HG03565 (cell line): ENCODE measurements around the gene CFAP221.

Experiments used
- ATAC-seq: cut with Tn5 transposase; IDR thresholded peaks from one replicate; pipeline ENCODE4 v1.9.1; 2021; ENCODE audit warnings: mild to moderate bottlenecking, moderate library complexity; ENCODE audit not compliant: unreplicated experiment

Gene CFAP221

DNA sequence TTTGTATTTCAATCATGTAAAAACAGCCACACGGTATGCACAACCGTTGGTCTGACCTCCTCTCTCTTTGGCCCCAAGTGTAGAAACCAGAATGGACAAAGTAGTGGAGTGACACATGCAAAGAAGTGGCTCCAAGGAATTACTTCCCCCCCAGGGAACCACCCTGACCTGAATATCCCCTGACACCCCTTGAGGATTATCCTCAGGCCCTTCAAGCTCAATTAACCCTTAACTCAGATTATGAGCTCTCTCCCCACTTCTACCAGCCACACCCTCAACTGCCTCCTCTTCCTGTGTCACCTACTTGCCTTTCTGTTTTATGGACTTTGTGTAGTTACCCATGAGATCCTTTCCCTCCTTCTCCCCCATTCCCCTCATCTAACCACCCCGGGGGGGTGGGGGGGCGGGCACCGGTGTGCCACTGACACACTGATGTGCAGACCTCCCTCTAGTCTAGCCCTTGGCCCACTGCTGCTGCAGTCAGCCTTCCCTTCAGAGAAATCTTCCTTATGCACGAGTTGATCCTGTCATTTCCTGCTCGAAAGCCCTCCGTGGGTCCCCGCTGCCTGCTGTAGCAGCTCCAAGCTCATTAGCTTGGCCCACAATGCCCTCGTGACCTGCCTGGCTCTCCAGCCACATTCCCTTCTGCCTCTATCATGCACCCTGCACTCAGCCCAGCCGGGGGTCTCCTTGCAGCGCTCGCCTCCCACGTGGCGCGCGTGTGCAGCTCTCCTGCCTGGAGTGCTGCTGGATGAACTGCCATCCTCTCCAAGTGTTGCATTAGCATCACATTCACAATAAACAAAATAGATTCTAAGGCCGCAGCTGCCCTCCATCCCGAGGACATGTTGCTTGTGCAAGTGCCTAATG is 94.7 kb downstream of the CFAP221 start:
- no peak for ATAC-seq

DNA sequence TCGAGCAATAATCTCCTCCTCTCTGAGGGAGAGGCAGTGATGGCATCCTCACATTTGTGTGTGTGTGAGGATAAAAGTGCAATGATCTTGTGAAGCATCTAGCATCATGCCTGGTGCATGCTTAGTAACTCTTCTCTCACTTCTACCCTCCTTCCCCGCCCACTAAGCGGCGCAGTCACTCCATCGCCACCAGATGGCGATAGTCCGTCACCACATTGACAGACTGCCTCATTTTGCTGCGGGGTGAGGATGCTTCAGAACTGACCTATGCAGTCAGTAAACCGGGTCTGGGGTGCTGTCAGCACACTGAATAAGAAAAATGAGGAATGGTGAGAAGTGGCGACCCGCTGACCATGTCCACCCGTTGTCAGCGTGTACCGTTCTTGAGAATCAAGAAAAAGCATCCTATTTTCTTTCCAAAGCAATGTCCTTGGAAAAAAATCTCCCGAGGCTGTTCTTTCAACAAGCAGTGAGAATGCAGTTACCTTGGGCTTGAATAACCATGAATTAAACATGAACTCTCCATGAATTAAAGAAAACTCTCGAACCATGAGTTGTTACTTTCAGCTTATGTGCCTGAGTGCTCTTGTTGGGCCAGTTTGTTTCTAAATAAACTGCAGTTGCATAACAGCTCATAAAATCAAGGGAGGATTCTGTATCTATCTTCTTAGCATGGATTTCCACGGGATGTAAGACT is 97.5 kb downstream of the CFAP221 start:
- ATAC-seq = peak; percentile 98

DNA sequence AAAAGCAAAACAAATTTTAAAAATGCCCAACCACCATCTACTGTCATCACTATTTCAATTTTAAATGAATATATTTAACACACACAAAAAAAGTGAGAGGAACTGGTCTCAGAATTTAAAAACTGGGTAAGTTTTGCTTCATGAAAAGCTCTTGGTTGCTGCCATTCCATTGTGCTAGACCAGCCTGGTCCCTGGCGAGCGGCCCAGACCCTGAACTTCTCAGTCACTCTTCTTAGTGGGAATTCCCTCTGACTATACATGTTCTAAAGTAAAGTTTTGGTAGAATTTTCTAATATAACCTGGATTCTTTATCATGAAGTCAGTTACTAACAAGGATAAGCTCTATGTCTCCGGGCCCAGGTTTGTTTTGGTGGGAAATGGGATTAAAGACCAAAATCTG is 99.9 kb downstream of the CFAP221 start:
- ATAC-seq = no peak

DNA sequence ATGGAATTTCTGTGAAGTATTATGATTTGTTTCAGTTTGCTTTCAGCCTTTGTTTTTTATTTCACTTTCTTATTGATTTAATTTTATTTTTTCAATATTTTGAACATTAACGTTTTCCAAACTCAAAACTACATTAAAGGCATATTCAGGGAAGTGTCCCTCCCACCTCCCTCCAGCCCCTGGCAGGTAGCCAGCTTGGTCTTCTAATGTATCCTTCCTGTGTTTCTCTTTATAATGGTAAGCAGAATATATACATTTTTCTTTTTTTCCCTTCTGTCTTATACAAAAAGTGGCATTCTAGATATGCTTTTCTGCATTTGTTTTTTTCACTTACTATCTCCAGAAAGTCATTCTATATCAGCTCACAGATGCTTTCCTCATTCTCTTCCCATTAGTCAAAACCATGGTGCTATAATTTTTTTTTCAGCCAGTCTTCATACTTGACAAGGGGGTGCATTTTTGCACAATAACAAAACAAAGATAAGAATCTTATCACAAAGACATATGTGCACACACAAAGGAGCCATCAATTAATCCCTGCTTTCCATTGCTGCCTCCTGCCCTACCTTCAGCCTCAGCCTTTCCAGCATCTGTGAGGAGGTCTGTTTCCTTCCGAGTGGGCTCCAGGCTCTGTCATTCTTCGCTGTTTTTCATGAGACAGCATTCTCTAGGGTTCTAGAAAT is 101.1 kb downstream of the CFAP221 start:
- ATAC-seq = no peak

DNA sequence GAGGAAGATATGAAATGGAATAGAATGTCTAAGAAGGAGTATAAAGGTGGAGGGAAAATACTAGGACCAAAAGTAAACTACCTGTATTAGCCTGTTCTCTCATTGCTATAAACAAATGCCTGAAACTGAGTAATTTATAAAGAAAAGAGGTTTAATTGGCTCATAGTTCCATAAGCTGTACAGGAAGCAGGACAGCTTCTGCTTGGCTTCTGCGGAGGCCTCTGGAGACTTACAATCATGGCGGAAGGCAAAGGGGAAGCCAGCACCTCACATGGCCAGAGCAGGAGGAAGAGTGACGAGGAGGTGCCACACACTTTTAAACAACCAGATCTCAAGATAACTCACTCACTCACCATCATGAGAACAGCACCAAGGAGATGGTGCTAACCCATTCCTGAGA is 101.9 kb downstream of the CFAP221 start:
- ATAC-seq = no peak

DNA sequence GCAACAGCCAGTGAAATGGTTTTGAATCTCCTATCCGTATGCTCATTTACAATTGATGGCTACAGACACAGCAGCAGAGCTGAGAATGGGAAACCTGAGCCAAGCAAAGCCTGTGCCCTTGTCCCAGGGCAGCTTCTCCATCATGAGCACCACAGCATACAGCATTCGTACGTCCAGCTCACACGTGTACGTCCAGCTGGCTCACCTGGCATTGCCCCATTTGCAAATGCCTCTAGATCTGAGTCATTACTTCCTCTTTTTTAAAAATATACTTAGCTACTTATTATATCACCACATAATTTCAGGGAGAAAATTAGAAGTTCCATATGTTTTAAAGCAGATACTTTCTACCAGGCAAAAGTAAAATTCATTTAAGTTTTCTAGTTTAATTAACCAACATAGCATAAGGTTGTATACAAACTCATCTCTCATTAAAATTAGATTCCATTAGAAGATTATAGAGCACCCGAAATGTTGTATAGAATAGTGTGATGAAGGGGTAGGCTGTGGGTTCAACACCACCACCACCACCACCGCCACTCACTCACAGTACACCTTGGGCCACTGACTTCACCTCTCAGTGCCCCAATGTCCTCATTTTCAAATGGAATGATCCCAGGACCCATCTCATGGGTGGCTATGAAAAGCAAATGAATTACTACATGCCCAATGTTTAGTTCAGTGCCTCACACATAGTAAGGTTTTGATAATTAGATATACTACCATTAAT is 103.4 kb downstream of the CFAP221 start:
- ATAC-seq = peak; percentile 86

DNA sequence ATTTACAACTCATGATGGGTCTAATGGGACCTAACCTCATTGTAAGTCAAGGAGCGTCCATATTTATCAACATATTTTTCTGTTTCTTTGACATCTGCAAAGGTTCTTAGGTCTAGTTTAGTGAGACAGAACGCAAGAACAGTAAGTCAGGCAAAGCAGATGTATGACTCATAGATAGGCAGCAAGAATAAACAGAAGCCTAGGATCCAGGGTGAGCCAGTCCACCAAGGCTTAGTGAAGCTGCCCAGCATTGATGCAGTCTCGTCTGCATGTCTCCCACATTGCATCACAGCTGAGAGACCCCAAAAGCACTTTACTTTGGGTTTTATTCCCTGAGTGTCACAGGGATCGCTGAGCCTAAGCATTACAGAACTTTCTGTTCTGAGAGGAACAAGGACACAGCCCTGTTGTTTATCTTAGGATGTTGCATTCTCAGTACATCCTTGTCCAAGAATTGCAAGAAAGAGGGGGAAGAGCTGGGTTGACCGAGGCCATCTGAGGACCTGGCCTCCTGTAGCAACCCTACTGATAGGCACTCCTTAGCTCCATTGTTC is 105.2 kb downstream of the CFAP221 start:
- ATAC-seq = no peak

DNA sequence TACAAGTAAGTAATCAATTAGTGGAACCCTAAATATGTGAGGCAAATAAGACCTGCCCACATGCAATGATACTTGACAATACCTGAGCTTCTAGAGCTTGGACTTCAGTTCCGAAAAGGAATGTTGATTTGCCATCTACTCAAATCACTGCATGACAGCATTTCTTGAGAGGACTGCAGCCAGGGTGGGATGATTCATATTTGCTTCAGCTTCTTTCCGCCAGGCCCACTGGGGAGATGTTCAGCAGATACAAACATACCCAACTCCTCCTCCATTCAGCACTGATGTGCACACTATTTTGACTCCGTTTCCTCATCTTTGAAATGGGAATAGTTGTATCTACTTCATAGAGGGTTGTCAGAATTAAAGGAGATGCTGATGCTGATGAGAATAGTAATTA is 106.0 kb downstream of the CFAP221 start:
- ATAC-seq = no peak

DNA sequence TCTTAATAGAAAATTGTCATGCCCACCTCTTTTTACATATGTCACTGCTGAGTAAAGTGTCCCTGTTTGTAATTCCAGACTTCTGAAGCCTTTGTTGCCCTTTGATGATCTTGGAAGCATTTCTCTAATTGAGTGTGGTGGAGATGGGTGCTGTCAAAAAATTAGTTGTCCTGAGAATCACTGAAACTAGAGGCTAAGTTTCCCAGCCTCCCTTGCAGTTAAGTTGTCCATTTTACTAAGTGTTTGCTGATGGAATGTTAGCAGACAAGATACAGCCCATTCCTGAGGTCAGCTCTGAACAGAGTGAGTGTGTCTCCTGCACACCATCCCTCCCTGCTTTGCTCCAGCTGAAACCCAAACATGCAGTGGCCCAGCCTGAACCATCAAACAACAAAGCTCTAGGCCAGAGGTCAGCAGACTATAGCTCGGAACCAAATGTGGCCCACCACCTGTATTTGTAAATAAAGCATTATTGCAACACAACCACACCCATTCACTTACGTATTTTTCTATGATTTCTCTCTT is 106.7 kb downstream of the CFAP221 start:
- no peak for ATAC-seq

DNA sequence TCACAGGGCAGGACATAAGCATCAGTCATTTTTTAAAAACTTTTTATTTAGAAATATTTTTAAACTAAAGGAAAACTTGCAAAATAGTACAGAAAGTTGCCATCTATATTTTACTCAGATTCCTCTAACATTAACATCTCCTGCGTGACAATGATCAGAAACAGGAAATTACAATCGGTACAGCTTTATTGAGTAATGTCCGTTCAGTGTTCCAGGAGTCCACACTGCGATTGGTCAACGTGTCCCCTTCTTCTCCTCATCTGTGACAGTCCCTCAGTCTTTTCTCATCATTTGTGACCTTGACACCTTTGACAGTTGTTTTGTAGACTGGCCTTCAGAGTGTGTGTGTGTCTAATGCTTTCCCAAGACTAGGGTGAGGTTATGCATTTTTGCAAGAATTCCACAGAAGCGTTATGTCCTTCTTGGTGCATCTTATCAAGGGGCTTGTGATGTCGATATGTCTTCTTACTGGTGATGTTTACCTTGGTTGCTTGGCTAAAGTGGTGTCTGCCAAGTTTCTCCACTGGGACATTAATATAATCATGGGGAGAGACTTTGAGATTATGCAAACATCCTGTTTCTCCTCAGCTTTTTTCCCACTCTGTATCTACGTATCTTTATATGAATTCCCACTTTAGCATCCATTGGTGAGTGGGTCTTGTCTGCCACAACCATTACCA is 113.4 kb downstream of the CFAP221 start:
- ATAC-seq = no peak

DNA sequence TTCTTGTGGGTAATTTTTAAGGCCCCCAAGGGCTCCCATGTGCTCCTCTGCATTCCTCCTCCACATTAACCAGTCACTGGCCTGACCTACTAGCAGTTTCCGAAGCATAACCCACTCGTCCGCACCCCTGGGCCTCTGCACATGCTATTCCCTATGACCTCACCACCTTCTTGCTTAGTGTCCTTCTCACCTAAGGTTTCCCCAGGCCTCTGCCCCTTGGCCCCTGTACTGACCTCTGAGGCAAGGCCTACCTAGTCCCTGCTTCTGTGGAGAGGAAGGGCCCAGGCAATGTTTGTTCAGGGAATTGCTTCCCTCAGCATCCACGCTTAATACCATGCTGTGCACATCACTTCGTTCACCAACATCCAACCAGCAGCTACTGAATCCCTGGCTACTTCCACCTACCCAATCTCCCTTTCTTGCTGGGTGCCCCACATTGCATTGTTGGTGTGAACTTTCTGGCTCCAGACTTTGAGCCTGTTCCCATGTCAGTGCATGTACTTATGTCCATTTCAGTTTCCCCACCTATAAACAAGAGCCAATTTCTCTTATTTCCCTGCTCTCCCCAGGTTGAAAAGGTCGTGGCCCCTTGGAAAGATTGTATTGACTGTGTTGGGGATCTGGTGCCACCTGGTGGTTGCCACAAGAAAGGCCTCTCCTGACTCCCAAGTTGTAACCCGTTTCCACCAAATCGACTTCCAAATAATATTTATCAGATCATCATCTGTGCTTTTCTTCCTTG is 115.5 kb downstream of the CFAP221 start:
- ATAC-seq = no peak

DNA sequence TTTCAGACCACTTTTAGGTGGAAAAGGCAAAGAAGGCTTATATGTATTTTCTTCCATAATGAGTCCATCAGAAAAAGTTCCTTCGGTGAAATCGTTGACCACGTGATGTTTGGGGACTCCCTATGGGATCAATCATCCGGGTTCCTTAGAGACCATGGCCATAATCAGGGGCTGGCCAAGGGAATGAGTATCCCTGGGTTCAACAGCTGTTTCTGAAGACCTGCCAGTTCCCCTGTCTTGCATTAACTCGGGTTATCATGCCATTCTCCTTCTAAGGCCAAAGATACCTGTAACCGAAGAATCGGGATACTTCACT is 116.1 kb downstream of the CFAP221 start:
- no peak for ATAC-seq

DNA sequence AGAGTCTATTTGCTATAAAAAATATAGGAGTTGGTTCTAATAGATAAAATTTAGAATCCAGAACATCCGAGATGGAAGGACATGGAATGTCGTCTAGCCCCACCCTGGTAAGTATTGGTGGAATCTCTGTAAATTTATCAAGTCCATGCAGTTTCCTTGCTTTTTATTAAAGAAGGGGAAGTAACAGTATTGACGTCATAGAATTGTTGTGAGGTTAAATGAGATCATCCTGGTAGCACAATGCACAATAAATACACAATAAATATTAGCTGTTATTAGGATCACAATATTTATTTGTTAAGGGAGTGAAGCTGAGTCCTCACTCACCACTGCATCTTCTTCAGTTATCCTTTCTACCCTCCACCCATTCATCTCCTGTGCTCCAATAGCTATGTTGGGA is 118.0 kb downstream of the CFAP221 start:
- ATAC-seq = no peak

DNA sequence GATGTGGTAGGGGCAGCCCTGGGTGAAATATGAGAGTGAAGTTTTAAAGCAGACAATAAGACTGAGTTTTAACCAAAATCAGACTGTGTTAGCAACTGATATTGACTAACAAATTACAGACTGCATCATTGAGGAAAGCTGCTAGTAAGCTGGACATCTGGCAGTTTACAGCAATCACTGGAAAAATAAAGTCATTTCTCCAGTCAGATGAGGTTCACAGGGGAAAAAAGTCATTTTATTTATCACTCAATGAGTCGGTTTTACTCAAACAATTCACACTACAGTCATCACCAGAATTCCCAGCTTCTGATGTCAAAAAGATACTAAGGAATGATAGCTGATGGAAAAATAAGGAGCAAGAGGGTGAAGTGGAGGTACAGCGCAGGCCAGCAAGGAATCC is 124.3 kb downstream of the CFAP221 start:
- no peak for ATAC-seq

DNA sequence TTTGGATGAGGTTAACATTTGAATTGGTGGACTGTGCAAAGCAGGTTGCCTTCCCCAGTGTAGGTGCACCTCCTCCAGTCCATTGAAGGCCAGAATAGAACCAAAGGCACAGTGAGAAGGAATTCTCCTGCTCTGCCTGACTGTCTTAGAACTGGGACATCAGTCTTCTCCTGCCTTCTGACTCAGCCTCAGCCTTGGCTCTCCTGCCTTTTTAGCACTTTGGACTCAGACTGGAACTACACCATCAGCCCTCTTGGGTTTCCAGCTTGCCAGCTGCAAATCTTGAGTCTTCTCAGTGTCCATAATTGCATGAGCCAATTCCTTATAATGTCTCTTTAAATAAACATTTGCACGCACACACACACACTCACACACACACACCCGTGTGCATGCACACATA is 126.8 kb downstream of the CFAP221 start:
- no peak for ATAC-seq

DNA sequence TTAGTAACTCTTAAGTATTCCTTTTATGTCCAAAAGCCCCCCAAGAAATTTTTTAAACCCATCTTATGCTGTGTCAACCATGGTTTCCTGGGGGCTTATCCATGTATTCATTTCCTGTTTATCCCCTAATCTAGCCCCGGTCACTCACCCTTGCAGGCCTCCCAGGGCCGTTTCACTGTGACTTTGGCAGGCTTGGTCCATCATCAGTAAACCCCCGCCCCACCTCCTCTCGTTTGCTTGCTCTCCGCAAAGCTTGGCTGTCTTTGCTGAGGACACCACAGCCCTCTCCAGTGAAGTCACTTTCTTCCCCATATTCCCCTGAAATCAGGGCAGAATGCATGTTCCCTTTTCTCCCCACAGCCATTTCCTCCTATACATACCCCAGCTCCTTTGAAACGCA is 127.5 kb downstream of the CFAP221 start:
- ATAC-seq = no peak

DNA sequence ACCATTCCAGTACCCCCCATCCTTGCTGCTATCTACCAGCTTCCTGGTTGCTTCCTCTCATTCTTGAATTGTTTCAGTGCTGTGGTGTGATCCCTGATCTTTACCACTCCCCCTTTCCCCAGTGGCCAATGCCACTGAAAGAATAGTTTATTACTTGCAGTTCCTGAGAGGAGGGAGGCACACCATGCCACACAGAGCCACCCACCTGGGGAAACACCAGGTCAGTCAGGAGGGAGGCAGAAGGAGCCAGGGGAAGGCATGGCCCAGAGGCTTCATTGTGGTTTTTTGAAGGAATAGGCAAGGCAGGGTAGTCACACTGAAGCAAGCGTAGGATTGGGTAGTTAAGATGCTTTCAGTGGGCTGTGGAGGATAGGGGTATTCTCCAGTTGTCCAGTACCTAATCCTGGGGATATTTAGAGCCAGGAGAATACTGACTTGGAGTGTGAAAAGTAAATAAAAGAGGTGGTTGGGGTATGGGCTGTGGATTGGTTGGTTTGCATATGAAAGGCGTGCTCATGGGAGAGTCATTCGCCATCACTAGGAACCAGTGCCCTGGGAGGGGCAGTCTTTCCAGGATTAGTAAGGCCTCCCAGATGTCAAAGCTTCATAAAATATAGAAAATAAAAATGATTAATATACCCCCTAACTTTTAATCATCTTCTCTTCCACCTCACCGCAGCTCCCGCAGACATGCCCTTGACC is 128.1 kb downstream of the CFAP221 start:
- ATAC-seq = no peak

DNA sequence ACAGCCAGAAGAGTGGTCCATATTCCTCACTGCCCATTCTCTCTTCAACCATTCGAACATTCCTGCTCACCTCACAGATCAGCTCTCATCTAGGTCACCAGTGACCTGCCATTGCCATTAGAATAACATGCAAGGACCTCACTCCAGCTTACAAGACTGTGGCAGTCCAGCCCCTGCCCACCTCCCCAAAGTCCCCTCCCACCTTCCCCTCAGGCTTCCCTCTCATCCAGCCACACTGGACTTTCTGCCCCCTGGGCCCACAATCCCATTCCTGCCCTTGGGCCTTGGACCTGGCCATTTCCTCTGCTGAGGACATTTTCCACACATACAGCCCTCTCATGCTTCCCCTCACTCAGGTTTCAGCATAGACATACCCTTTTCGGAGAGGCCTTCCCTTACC is 129.5 kb downstream of the CFAP221 start:
- ATAC-seq = no peak
